Measurements from ENCODE around the gene KCNIP1.

GRCh38 chr5:170693701-170694100, 189.9 kb downstream of the KCNIP1 start:
- TF ChIP-seq CTCF (IDR thresholded peaks at IDR 0.05) (no peak), PBX3 (IDR thresholded peaks at IDR 0.05) (no peak), FOXJ3 (CRISPR knock-in tag; IDR thresholded peaks at IDR 0.05) (no peak), MAX (IDR thresholded peaks at IDR 0.05; ENCODE audit: low read depth) (no peak), EP300 (IDR thresholded peaks at IDR 0.05; ENCODE audit: borderline replicate concordance in 1 of 2, low read depth in 1 of 2, low read length in 1 of 2) (no peak), REST (IDR thresholded peaks at IDR 0.05; ENCODE audit: low read depth, low read length) (peak; percentile 65; the same call in 1 of the 2 replicates), SIN3A (IDR thresholded peaks at IDR 0.05; ENCODE audit: borderline replicate concordance, low read depth, low read length) (no peak)

All from SK-N-SH (cell line).